Left cardiac atrium (tissue), 4 donors: ENCODE data around the gene CNKSR1. TPM values are rescaled to one million over a fixed set of nuclear protein-coding genes. Genes with fewer than 3 reads are reported as not detected.

ENCODE experiments used
- ATAC-seq, 2 donors: fragments of 200-7000 bp; cut with Tn5 transposase; one replicate each; pipeline ENCODE4 v1.9.1; 2020; ENCODE audit warnings: mild to moderate bottlenecking in 2 of 2, moderate library complexity in 2 of 2
- DNase-seq: peaks from one replicate; pipeline ENCODE4 v3.0.0-alpha.2; 2020
- intact Hi-C, 2 donors: fragments of 100-400 bp; cut with DNase I; formaldehyde crosslinking; loops; one replicate each; pipeline versions ENCODE4 v1.14.1 to v1.15.1; 2022 to 2023
- long read RNA-seq: library from polyadenylated mRNA; unstranded; transcript quantifications from one replicate; pipeline ENCODE4 v2.0.0, GENCODE V29; 2021
- total RNA-seq, 2 donors: library from RNA; stranded (reverse); fragmentation: NEBNext Ultra II Directional; extraction: Animal tissue kit (Norgen Biotek cat#: 25700); gene quantifications; one replicate each; pipeline ENCODE4 v1.2.1, GENCODE V29; 2021
- donor health status: DM: no; HTN: yes; CAD: no.
- donor health status: DM: no; HTN: yes; CAD: no; lungs with severe emphysema.
- donor health status: DM: yes; HTN: yes; CAD: no.
- donor health status: Dilated cardiomyopathy.

The CNKSR1 gene, protein sequence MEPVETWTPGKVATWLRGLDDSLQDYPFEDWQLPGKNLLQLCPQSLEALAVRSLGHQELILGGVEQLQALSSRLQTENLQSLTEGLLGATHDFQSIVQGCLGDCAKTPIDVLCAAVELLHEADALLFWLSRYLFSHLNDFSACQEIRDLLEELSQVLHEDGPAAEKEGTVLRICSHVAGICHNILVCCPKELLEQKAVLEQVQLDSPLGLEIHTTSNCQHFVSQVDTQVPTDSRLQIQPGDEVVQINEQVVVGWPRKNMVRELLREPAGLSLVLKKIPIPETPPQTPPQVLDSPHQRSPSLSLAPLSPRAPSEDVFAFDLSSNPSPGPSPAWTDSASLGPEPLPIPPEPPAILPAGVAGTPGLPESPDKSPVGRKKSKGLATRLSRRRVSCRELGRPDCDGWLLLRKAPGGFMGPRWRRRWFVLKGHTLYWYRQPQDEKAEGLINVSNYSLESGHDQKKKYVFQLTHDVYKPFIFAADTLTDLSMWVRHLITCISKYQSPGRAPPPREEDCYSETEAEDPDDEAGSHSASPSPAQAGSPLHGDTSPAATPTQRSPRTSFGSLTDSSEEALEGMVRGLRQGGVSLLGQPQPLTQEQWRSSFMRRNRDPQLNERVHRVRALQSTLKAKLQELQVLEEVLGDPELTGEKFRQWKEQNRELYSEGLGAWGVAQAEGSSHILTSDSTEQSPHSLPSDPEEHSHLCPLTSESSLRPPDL
- total RNA-seq: under 1 TPM; 0.60 to 0.85 TPM
- long read RNA-seq: 0 reads

GRCh38 chr1:26177182-26177684 is at the start of gene CNKSR1:
CNKSR1 (plus strand) TSS chr1:26177491; CDS start chr1:26177548, 57 bp downstream.
- no peak for DNase-seq
- intact Hi-C loops: no loop called here
- ATAC-seq: no peak

DNA sequence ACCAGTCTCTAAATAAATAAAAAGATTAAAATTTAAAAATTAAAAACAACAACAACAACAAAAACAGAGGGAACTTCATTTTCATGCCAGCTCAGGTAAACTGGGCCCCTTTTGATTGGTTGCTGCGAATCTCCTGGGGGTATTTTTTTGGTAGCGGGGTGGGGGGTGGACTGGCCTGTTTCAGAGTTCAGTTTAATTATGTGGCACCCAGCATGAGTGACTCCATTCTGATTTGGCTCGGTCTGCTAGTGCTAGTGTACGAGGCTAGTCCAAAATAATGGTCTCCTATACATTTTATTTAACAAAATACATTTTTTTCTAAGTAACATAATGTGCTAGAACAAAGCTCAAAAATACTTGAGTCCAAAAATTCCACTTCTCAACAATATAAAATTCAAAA is 47.5 kb upstream of the CNKSR1 start:
- intact Hi-C loops: no loop called here
- no peak for DNase-seq
- ATAC-seq: no peak

- DNase-seq (no peak), ATAC-seq (no peak)
- intact Hi-C loops: no loop called here
Observed at GRCh38 chr1:26130695-26131094, 46.6 kb upstream of the CNKSR1 start.

- intact Hi-C loops: no loop called here
- ATAC-seq (no peak), DNase-seq (no peak)
Observed at GRCh38 chr1:26132128-26132833, 45.0 kb upstream of the CNKSR1 start.

DNA sequence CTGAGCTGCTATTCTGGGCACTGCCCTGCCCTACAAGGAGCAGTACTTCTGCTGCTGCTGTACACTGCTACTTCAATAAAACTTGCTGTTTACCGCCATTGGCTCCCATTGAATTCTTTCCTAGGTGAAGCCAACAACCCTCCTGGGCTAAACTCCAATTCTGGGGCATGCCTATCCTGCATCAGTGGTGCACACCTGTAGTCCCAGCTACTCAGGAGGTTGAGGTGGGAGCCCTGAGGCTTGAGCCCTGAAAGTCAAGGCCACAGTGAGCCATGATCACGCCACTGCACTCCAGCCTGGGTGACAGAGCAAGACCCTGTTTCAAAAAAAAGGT is 44.5 kb upstream of the CNKSR1 start:
- DNase-seq (no peak), ATAC-seq (no peak)
- intact Hi-C loops: no loop called here

GRCh38 chr1:26134466-26134865 is 42.8 kb upstream of the CNKSR1 start:
- DNase-seq (no peak), ATAC-seq (no peak)
- intact Hi-C loops: no loop called here

- no peak for DNase-seq
- intact Hi-C loops: no loop called here
- ATAC-seq: no peak
Observed at GRCh38 chr1:26138974-26139558, 38.2 kb upstream of the CNKSR1 start.

- intact Hi-C loops: no loop called here
- ATAC-seq (no peak), DNase-seq (no peak)
Observed at GRCh38 chr1:26142159-26142558, 35.1 kb upstream of the CNKSR1 start.

- peak; percentile 91 to 95 for ATAC-seq
- DNase-seq: peak; percentile 81
- intact Hi-C loops: loop anchor here (2.0 to 5.0 kb wide), 3 partner anchors 38 to 108 kb away; no protein-coding TSS in a partner anchor
Observed at GRCh38 chr1:26145041-26145959, 32.0 kb upstream of the CNKSR1 start.

GRCh38 chr1:26145960-26146294 is 31.4 kb upstream of the CNKSR1 start:
- DNase-seq: no peak
- peak in 1 of 2 donors; percentile 11 for ATAC-seq
- intact Hi-C loops: loop anchor here (2.0 to 5.0 kb wide), 3 partner anchors 39 to 109 kb away; no protein-coding TSS in a partner anchor

DNA sequence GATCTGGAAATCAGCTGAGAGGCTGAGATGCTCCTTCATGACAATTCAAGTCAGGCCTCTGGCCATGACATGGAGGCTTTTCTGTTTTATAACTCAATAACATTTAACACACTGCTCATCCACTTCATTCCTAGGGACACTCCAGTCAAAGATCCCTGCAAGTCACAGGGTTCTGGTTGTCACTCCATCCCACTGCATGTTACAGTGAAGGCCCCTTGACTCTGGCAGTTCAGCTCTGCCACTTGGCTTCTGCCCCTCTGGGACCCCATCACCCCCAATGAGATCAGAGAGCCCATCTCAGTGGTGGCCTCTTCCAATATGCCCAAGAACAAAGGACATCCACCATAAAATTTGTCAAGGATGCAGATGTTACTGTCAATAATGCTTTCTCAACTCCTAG is 28.4 kb upstream of the CNKSR1 start:
- intact Hi-C loops: loop anchor here (5.0 kb wide), 2 partner anchors 42 to 112 kb away; no protein-coding TSS in a partner anchor
- DNase-seq (no peak), ATAC-seq (no peak)

GRCh38 chr1:26153966-26154532 is 23.2 kb upstream of the CNKSR1 start:
- ATAC-seq (no peak), DNase-seq (no peak)
- intact Hi-C loops: loop anchor here in 1 of 2 donors (5.0 kb wide), 1 partner anchor 257 kb away; no protein-coding TSS in a partner anchor

GRCh38 chr1:26154750-26155149 is 22.5 kb upstream of the CNKSR1 start:
- no peak for DNase-seq
- peak in 1 of 2 donors; percentile 28 for ATAC-seq
- intact Hi-C loops: loop anchor here in 1 of 2 donors (5.0 kb wide), 1 partner anchor 257 kb away; no protein-coding TSS in a partner anchor

GRCh38 chr1:26155370-26156284 is 21.7 kb upstream of the CNKSR1 start:
- DNase-seq (no peak), ATAC-seq (peak in 1 of 2 donors; percentile 6)
- intact Hi-C loops: no loop called here

- intact Hi-C loops: no loop called here
- peak; percentile 72 for DNase-seq
- ATAC-seq: peak; percentile 19
Observed at GRCh38 chr1:26156285-26157038, 20.8 kb upstream of the CNKSR1 start.

- ATAC-seq: no peak
- no peak for DNase-seq
- intact Hi-C loops: no loop called here
Observed at GRCh38 chr1:26158271-26158907, 18.9 kb upstream of the CNKSR1 start.
